Ascending aorta (tissue), 2 donors: ENCODE measurements around the gene ITCH. TPM values are rescaled to one million over a fixed set of nuclear protein-coding genes. Genes with fewer than 3 reads are reported as not detected.
"Not testable (repeated sequence)": the region's sequence is repeated elsewhere in the genome, so short reads cannot be mapped to it uniquely, and the experiment has no call there.

Experiments used
- DNase-seq, 2 donors: peaks; one replicate each; pipeline ENCODE4 v3.0.0-alpha.2; 2019; ENCODE audit warnings: low spot score in 2 of 2
- H3K27ac ChIP-seq, 2 donors: fragments of 200-600 bp; sonication (generic); one replicate each; pipeline ENCODE4 v1.5.1; 2016 to 2017; ENCODE audit warnings: mild to moderate bottlenecking in 1 of 2
- H3K27me3 ChIP-seq: fragments of 200-600 bp; sonication (generic); one replicate; pipeline ENCODE4 v1.5.1; 2017
- H3K36me3 ChIP-seq, 2 donors: fragments of 200-600 bp; sonication (generic); one replicate each; pipeline ENCODE4 v1.5.1; 2016
- H3K4me1 ChIP-seq, 2 donors: fragments of 200-600 bp; sonication (generic); one replicate each; pipeline ENCODE4 v1.5.1; 2016 to 2017; ENCODE audit warnings: mild to moderate bottlenecking in 1 of 2
- H3K4me3 ChIP-seq, 2 donors: fragments of 200-600 bp; sonication (generic); one replicate each; pipeline ENCODE4 v1.5.1; 2016 to 2017; ENCODE audit warnings: mild to moderate bottlenecking in 1 of 2
- H3K9me3 ChIP-seq, 2 donors: fragments of 200-600 bp; sonication (generic); one replicate each; pipeline ENCODE4 v1.5.1; 2016
- intact Hi-C: fragments of 100-400 bp; cut with DNase I; formaldehyde crosslinking; loops from one replicate; pipeline ENCODE4 v1.15.1; 2023
- total RNA-seq: library from RNA; depleted of rRNA; stranded (reverse); fragments of >200 nt; gene quantifications from one replicate; pipeline ENCODE4 v1.1.0, GENCODE V29; 2016
- TF ChIP-seq, protein P1 (sequence below), 3 experiments: fragments of 200-600 bp in 2 of 3; fragments of 450-650 bp in 1 of 3; sonication (generic) in 2 of 3; IDR thresholded peaks; one replicate each; pipeline ENCODE4 v1.5.1; 2016 to 2019; ENCODE audit warnings: antibody characterized with exemption in 3 of 3, mild to moderate bottlenecking in 1 of 3, moderate library complexity in 1 of 3

Gene ITCH
- total RNA-seq, 1 donor from 2014 or later = 42.8 TPM

DNA sequence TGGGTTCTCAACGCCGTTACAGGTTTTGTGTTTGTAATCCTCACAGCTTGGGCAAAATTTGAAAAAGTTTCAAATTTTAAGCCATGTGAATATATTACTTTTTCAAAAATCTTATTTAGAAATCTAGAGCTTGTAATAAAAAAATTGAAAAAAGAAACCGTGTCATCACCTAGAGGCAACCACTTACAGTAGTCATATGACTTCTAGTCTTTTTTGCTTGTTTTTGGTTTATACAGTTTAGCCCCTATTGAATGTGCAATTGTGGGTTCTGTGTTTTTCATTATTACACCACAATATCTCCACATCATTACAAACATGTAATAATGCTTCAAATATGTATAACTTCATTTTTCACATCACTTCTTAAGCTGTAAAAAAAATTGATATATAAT, 154.0 kb downstream of the ITCH start:
- TF ChIP-seq, protein P1, sequence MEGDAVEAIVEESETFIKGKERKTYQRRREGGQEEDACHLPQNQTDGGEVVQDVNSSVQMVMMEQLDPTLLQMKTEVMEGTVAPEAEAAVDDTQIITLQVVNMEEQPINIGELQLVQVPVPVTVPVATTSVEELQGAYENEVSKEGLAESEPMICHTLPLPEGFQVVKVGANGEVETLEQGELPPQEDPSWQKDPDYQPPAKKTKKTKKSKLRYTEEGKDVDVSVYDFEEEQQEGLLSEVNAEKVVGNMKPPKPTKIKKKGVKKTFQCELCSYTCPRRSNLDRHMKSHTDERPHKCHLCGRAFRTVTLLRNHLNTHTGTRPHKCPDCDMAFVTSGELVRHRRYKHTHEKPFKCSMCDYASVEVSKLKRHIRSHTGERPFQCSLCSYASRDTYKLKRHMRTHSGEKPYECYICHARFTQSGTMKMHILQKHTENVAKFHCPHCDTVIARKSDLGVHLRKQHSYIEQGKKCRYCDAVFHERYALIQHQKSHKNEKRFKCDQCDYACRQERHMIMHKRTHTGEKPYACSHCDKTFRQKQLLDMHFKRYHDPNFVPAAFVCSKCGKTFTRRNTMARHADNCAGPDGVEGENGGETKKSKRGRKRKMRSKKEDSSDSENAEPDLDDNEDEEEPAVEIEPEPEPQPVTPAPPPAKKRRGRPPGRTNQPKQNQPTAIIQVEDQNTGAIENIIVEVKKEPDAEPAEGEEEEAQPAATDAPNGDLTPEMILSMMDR (IDR thresholded peaks at IDR 0.05) = no peak

GRCh38 chr20:34518863-34519262, 155.8 kb downstream of the ITCH start:
- not testable (repeated sequence) for H3K27ac ChIP-seq, H3K36me3 ChIP-seq, H3K4me3 ChIP-seq, H3K9me3 ChIP-seq, DNase-seq, H3K27me3 ChIP-seq
- peaks cover 0 to 39% of the 10 kb centered on the region in 2 donors for H3K4me1 ChIP-seq
- intact Hi-C loops = loop anchor here (5.0 kb wide), 4 partner anchors 42 to 207 kb away; partner anchors contain the start of gene ITCH

More for the DNA sequence above, 154.0 kb downstream of the ITCH start:
- Histone ChIP-seq H3K27ac (peak overlapping the region; percentile 89 to 97), H3K36me3 (peaks cover 0 to 5% of the 10 kb centered on the region in 2 donors), H3K4me1 (peaks cover 0 to 27% of the 10 kb centered on the region in 2 donors), H3K4me3 (peak overlapping the region; percentile 78 to 80), H3K27me3 (no peaks in the 10 kb centered on the region), H3K9me3 (no peaks in the 10 kb centered on the region)
- DNase-seq = no peak
- intact Hi-C loops = loop anchor here (2.0 to 5.0 kb wide), 5 partner anchors 40 to 205 kb away; partner anchors contain the start of genes ITCH and MAP1LC3A

GRCh38 chr20:34519841-34520240, 156.8 kb downstream of the ITCH start:
- peaks cover 0 to 41% of the 10 kb centered on the region in 2 donors for H3K4me1 ChIP-seq
- H3K4me3 ChIP-seq, H3K36me3 ChIP-seq, H3K27me3 ChIP-seq, H3K9me3 ChIP-seq, DNase-seq, H3K27ac ChIP-seq: not testable (repeated sequence)
- intact Hi-C loops = loop anchor here (5.0 kb wide), 4 partner anchors 43 to 208 kb away; partner anchors contain the start of gene ITCH

- no peak overlapping the region for H3K4me3 ChIP-seq
- intact Hi-C loops = no loop called here
- DNase-seq = no peak
Observed at GRCh38 chr20:34522969-34523871, 160.1 kb downstream of the ITCH start.

DNA sequence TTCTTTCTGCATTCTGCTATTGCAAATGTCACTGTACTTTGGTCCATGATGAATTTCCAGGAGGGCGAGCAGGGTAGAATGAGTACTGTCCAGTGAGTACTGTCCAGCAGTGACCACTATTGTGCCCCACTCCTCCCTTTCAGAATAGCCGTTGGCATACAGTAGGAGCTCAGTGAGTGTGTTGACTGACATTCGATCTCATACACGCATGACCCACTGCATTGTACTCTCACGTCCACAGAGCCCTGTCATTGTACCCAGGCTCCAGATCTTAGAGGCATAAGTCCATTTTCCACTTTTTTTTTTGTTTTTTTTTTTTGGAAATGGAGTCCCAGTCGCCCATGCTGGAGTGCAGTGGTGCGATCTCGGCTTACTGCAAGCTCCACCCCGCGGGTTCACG, 161.4 kb downstream of the ITCH start:
- no peaks in the 10 kb centered on the region for H3K9me3 ChIP-seq
- peaks cover 6 to 40% of the 10 kb centered on the region in 2 donors for H3K4me1 ChIP-seq
- no peak overlapping the region for H3K4me3 ChIP-seq
- intact Hi-C loops = no loop called here
- DNase-seq = no peak
- H3K27me3 ChIP-seq = no peaks in the 10 kb centered on the region
- H3K36me3 ChIP-seq = peaks cover 27 to 29% of the 10 kb centered on the region in 2 donors
- TF ChIP-seq, protein P1 (IDR thresholded peaks at IDR 0.05) = no peak
- H3K27ac ChIP-seq = peak overlapping the region; percentile 79 to 82

More at GRCh38 chr20:34522969-34523871, 160.1 kb downstream of the ITCH start:
- TF ChIP-seq, protein P1 (IDR thresholded peaks at IDR 0.05) = peak; percentile 19 to 52 (median 24)
- H3K27ac ChIP-seq = peak overlapping the region; percentile 79 to 82
- peaks cover 16 to 20% of the 10 kb centered on the region in 2 donors for H3K36me3 ChIP-seq
- no peaks in the 10 kb centered on the region for H3K9me3 ChIP-seq
- H3K27me3 ChIP-seq = no peaks in the 10 kb centered on the region
- H3K4me1 ChIP-seq = peaks cover 6 to 47% of the 10 kb centered on the region in 2 donors

GRCh38 chr20:34525342-34525708, 162.3 kb downstream of the ITCH start:
- H3K27ac ChIP-seq = peak overlapping the region; percentile 79 to 82
- TF ChIP-seq, protein P1 (IDR thresholded peaks at IDR 0.05) = no peak
- DNase-seq = no peak
- H3K9me3 ChIP-seq = no peaks in the 10 kb centered on the region
- peaks cover 33 to 35% of the 10 kb centered on the region in 2 donors for H3K36me3 ChIP-seq
- no peaks in the 10 kb centered on the region for H3K27me3 ChIP-seq
- peaks cover 6 to 45% of the 10 kb centered on the region in 2 donors for H3K4me1 ChIP-seq
- intact Hi-C loops = no loop called here
- H3K4me3 ChIP-seq = no peak overlapping the region
